Muscle of leg (tissue), 11 donors: ENCODE data around the gene RASA4. TPM values are rescaled to one million over a fixed set of nuclear protein-coding genes. Genes with fewer than 3 reads are reported as not detected.
"Not testable (repeated sequence)": the region's sequence is repeated elsewhere in the genome, so short reads cannot be mapped to it uniquely, and the experiment has no call there.

ENCODE experiments used
- DNase-seq: peaks from one replicate; pipeline ENCODE4 v3.0.0; 2013
- H3K27ac ChIP-seq: one replicate; pipeline ENCODE4 v1.5.1; 2013; ENCODE audit warnings: mild to moderate bottlenecking, low read length, control low read depth
- H3K27me3 ChIP-seq: one replicate; pipeline ENCODE4 v1.6.1; 2013; ENCODE audit warnings: low read length; ENCODE audit not compliant: control insufficient read depth, insufficient read depth
- H3K36me3 ChIP-seq: one replicate; pipeline ENCODE4 v1.6.1; 2013; ENCODE audit warnings: low read length; ENCODE audit not compliant: control insufficient read depth, insufficient read depth
- H3K4me1 ChIP-seq: one replicate; pipeline ENCODE4 v1.6.1; 2013; ENCODE audit warnings: low read length; ENCODE audit not compliant: control insufficient read depth, insufficient read depth
- H3K4me3 ChIP-seq: one replicate; pipeline ENCODE4 v1.5.1; 2013; ENCODE audit warnings: low read length, control low read depth
- H3K9me3 ChIP-seq: replicated peaks from 2 replicates; pipeline ENCODE4 v1.6.1; 2013; ENCODE audit warnings: low read depth, low read length; ENCODE audit not compliant: control insufficient read depth
- WGBS: methylation state at CpG from one replicate; pipeline ENCODE4 v1.1.5; 2013; ENCODE audit warnings: missing lambda C conversion rate; ENCODE audit not compliant: insufficient coverage; 5-methylcytosine and 5-hydroxymethylcytosine counted together
- polyA plus RNA-seq, 8 donors: library from polyadenylated mRNA; unstranded; fragments of 120-200 nt; gene quantifications; one replicate each; pipeline versions ENCODE4 v1.2.1 to v1.2.3, GENCODE V29; 2013; ENCODE audit warnings: inconsistent platforms in 1 of 8, low replicate concordance in 1 of 8; ENCODE audit not compliant: insufficient read length in 8 of 8, insufficient read depth in 1 of 8
- total RNA-seq: library from RNA; stranded (reverse); fragments of 120-200 nt; gene quantifications from one replicate; pipeline ENCODE4 v1.2.4, GENCODE V29; 2013

Gene RASA4
- total and polyA plus RNA-seq, 9 donors = 13.7 to 48.2 (median 34.2) TPM

GRCh38 chr7:102581722-102582121 lies 34.8 kb downstream of the RASA4 start:
- H3K27me3 ChIP-seq, H3K4me1 ChIP-seq, DNase-seq, H3K27ac ChIP-seq, H3K4me3 ChIP-seq, H3K36me3 ChIP-seq, H3K9me3 ChIP-seq: not testable (repeated sequence)
- no CpG with 5 or more reads among the region's 5 CpGs for WGBS

- not testable (repeated sequence) for DNase-seq, H3K9me3 ChIP-seq, H3K4me3 ChIP-seq
Observed at GRCh38 chr7:102578486-102578885, 38.1 kb downstream of the RASA4 start.

GRCh38 chr7:102577315-102578240 lies 39.0 kb downstream of the RASA4 start:
- not testable (repeated sequence) for H3K27ac ChIP-seq, DNase-seq, H3K36me3 ChIP-seq, H3K4me3 ChIP-seq, H3K27me3 ChIP-seq, H3K9me3 ChIP-seq, H3K4me1 ChIP-seq
- WGBS = no CpG with 5 or more reads among the region's 7 CpGs

More at GRCh38 chr7:102578486-102578885, 38.1 kb downstream of the RASA4 start:
- WGBS = no CpG with 5 or more reads among the region's 5 CpGs
- H3K4me1 ChIP-seq, H3K27ac ChIP-seq, H3K27me3 ChIP-seq, H3K36me3 ChIP-seq: not testable (repeated sequence)

GRCh38 chr7:102576363-102576762 lies 40.2 kb downstream of the RASA4 start:
- H3K27ac ChIP-seq, H3K9me3 ChIP-seq, DNase-seq, H3K4me1 ChIP-seq, H3K36me3 ChIP-seq, H3K27me3 ChIP-seq, H3K4me3 ChIP-seq: not testable (repeated sequence)
- WGBS = no CpG with 5 or more reads among the region's 3 CpGs

DNA sequence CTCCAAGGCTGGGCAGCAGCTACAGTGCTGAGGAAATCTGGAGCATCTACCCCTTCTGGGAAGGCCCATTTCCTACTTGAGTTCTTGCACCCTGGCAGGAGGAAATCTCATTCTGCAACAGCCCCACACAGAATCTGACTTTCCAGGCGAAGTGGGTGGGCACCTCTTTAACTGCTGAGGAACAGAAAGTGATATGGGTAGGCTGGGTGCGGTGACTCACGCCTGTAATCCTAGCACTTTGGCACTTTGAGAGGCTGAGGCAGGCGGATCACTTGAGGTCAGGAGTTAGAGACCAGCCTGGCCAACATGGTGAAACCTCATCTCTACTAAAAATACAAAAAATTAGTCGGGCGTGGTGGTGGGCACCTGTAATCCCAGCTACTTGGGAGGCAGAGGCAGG lies 41.9 kb downstream of the RASA4 start:
- not testable (repeated sequence) for H3K9me3 ChIP-seq, H3K27ac ChIP-seq

GRCh38 chr7:102572261-102573239 lies 44.0 kb downstream of the RASA4 start, which contains the start of gene POLR2J3:
POLR2J3 (minus strand) TSS chr7:102572583; CDS start chr7:102572521, 62 bp downstream.
- peak; percentile 93 for DNase-seq
- 0% methylated on average over 24 of the region's 64 CpGs for WGBS
- H3K36me3 ChIP-seq, H3K4me1 ChIP-seq, H3K9me3 ChIP-seq, H3K27me3 ChIP-seq, H3K27ac ChIP-seq: not testable (repeated sequence)
- peak within 1 kb of the TSS; percentile 56 for H3K4me3 ChIP-seq

More for the DNA sequence above, 41.9 kb downstream of the RASA4 start:
- not testable (repeated sequence) for DNase-seq, H3K36me3 ChIP-seq, H3K4me3 ChIP-seq, H3K27me3 ChIP-seq, H3K4me1 ChIP-seq
- no CpG with 5 or more reads among the region's 6 CpGs for WGBS

DNA sequence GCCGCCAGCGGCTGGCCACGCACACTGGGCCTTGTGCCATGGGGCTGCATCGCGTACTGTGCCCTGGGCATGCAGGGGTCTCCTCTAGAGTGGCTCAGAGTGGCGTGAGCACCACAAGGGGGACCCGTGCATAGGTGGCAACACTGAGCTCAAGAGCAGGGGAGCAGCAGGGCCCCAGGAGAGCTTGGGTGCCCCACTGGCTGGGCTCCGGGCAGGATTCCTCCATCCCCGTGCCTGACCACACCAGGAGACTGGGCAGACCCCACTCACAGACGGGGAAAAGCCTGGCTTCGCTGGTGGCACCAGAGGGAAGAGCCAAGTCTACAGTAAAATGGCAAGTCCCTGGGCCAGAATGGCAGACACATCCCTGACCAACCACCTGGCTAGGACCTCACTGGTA lies 47.9 kb downstream of the RASA4 start:
- DNase-seq = not testable (repeated sequence)

GRCh38 chr7:102550808-102551422 lies 65.6 kb downstream of the RASA4 start, which contains the start of gene SPDYE2:
SPDYE2 (plus strand) TSS chr7:102551226; CDS start chr7:102553256, 2,030 bp downstream.
- H3K4me1 ChIP-seq, H3K27ac ChIP-seq, H3K4me3 ChIP-seq, H3K9me3 ChIP-seq, DNase-seq, H3K36me3 ChIP-seq, H3K27me3 ChIP-seq: not testable (repeated sequence)
- no CpG with 5 or more reads among the region's 6 CpGs for WGBS

More for the DNA sequence above, 47.9 kb downstream of the RASA4 start:
- WGBS = no CpG with 5 or more reads among the region's 11 CpGs
- H3K36me3 ChIP-seq, H3K27me3 ChIP-seq, H3K4me1 ChIP-seq, H3K9me3 ChIP-seq, H3K27ac ChIP-seq, H3K4me3 ChIP-seq: not testable (repeated sequence)

GRCh38 chr7:102546353-102546752 lies 70.2 kb downstream of the RASA4 start:
- H3K9me3 ChIP-seq, H3K27ac ChIP-seq, H3K4me1 ChIP-seq, DNase-seq, H3K36me3 ChIP-seq, H3K4me3 ChIP-seq, H3K27me3 ChIP-seq: not testable (repeated sequence)
- WGBS = no CpG with 5 or more reads among the region's 6 CpGs
